ENCODE data around the gene CLDN15. TPM values are rescaled to one million over a fixed set of nuclear protein-coding genes. Genes with fewer than 3 reads are reported as not detected.

CLDN15 gene
- total RNA-seq, 2 experiments from 2014 or later: 17.8 to 31.9 TPM

- Histone ChIP-seq H3K4me2 (ENCODE audit: low read length) (no peak overlapping the region), H3K27ac (ENCODE audit: low read depth, low read length, poor library complexity, severe bottlenecking) (no peak overlapping the region), H3K9me3 (ENCODE audit: low read length) (no peaks in the 10 kb centered on the region), H3K4me3 (ENCODE audit: low read depth, low read length, poor library complexity, severe bottlenecking) (no peak overlapping the region), H3K9me2 (ENCODE audit: insufficient read depth, low read length) (no peaks in the 10 kb centered on the region), H3K79me2 (ENCODE audit: insufficient read depth, low read depth, low read length) (no peaks in the 10 kb centered on the region), H4K20me1 (ENCODE audit: insufficient read depth, low read length) (no peaks in the 10 kb centered on the region), H3K4me1 (ENCODE audit: insufficient read depth, low read length, poor library complexity, severe bottlenecking) (peaks cover 7% of the 10 kb centered on the region), H2AFZ (ENCODE audit: low read length) (no peak overlapping the region), H3K36me3 (ENCODE audit: insufficient read depth, low read length) (peaks cover 30% of the 10 kb centered on the region)
- no TSS peak for BruUV-seq (replicated peaks)
- ChIA-PET CTCF (ENCODE audit: unreplicated experiment) (no interaction called here), POLR2A (interaction anchor here (1.3 kb wide), 1 partner anchor 59 kb away, joined by 6 read pairs; no protein-coding TSS in a partner anchor)
- intact Hi-C loops (cut with micrococcal nuclease; ENCODE audit: unreplicated experiment): no loop called here
- no peak for DNase-seq (ENCODE audit: low spot score)
- TF ChIP-seq CTCF (conservative IDR thresholded peaks at IDR 0.05; ENCODE audit: low read length) (no peak), EZH2phosphoT487 (IDR thresholded peaks at IDR 0.05; ENCODE audit: borderline replicate concordance, low read depth, low read length) (no peak)
These were observed 10.9 kb downstream of the CLDN15 start for GRCh38 chr7:101226721-101227120.

GRCh38 chr7:101225650-101226049 is 12.0 kb downstream of the CLDN15 start:
- TF ChIP-seq EZH2phosphoT487 (IDR thresholded peaks at IDR 0.05; ENCODE audit: borderline replicate concordance, low read depth, low read length): no peak
- TF ChIP-seq CTCF (conservative IDR thresholded peaks at IDR 0.05; ENCODE audit: low read length): no peak
- Histone ChIP-seq H3K27ac (ENCODE audit: low read depth, low read length, poor library complexity, severe bottlenecking) (no peak overlapping the region), H3K9me3 (ENCODE audit: low read length) (no peaks in the 10 kb centered on the region), H3K4me2 (ENCODE audit: low read length) (no peak overlapping the region), H3K4me1 (ENCODE audit: insufficient read depth, low read length, poor library complexity, severe bottlenecking) (peaks cover 7% of the 10 kb centered on the region), H3K9me2 (ENCODE audit: insufficient read depth, low read length) (no peaks in the 10 kb centered on the region), H3K79me2 (ENCODE audit: insufficient read depth, low read depth, low read length) (no peaks in the 10 kb centered on the region), H4K20me1 (ENCODE audit: insufficient read depth, low read length) (no peaks in the 10 kb centered on the region), H3K36me3 (ENCODE audit: insufficient read depth, low read length) (peaks cover 27% of the 10 kb centered on the region), H3K4me3 (ENCODE audit: low read depth, low read length, poor library complexity, severe bottlenecking) (no peak overlapping the region), H2AFZ (ENCODE audit: low read length) (no peak overlapping the region)
- BruUV-seq (replicated peaks): no TSS peak
- ChIA-PET CTCF (ENCODE audit: unreplicated experiment) (no interaction called here), POLR2A (interaction anchor here (0.6 to 0.7 kb wide), 3 partner anchors 8 to 141 kb away, joined by 3 to 9 read pairs (median 3); no protein-coding TSS in a partner anchor)
- intact Hi-C loops (cut with micrococcal nuclease; ENCODE audit: unreplicated experiment): no loop called here
- DNase-seq (ENCODE audit: low spot score): no peak

DNA sequence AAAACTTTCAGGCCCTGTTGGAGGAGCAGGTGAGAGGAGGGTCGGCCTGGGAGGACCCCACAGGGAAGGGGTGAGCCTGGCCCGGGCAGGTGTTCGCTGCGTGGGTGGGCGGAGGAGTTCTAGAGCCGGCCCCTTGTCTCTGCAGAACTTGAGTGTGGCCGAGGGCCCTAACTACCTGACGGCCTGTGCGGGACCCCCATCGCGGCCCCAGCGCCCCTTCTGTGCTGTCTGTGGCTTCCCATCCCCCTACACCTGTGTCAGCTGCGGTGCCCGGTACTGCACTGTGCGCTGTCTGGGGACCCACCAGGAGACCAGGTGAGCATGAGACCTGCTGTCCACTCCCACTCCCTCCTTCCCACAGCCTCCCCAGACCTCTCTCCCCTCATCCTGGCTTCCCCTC is 14.1 kb downstream of the CLDN15 start:
- H3K4me2 ChIP-seq (ENCODE audit: low read length): no peak overlapping the region
- TF ChIP-seq CTCF (conservative IDR thresholded peaks at IDR 0.05; ENCODE audit: low read length) (no peak), EZH2phosphoT487 (IDR thresholded peaks at IDR 0.05; ENCODE audit: borderline replicate concordance, low read depth, low read length) (no peak)
- ChIA-PET CTCF (ENCODE audit: unreplicated experiment) (no interaction called here), POLR2A (no interaction called here)
- H4K20me1 ChIP-seq (ENCODE audit: insufficient read depth, low read length): no peaks in the 10 kb centered on the region
- TSS peak; percentile 85 for BruUV-seq (replicated peaks)
- no peaks in the 10 kb centered on the region for H3K9me3 ChIP-seq (ENCODE audit: low read length)
- H3K4me1 ChIP-seq (ENCODE audit: insufficient read depth, low read length, poor library complexity, severe bottlenecking): peaks cover 17% of the 10 kb centered on the region
- H3K36me3 ChIP-seq (ENCODE audit: insufficient read depth, low read length): peaks cover 27% of the 10 kb centered on the region
- no peak overlapping the region for H3K4me3 ChIP-seq (ENCODE audit: low read depth, low read length, poor library complexity, severe bottlenecking)
- H2AFZ ChIP-seq (ENCODE audit: low read length): no peak overlapping the region
- DNase-seq (ENCODE audit: low spot score): no peak
- H3K79me2 ChIP-seq (ENCODE audit: insufficient read depth, low read depth, low read length): no peaks in the 10 kb centered on the region
- H3K27ac ChIP-seq (ENCODE audit: low read depth, low read length, poor library complexity, severe bottlenecking): no peak overlapping the region
- no peaks in the 10 kb centered on the region for H3K9me2 ChIP-seq (ENCODE audit: insufficient read depth, low read length)
- intact Hi-C loops (cut with micrococcal nuclease; ENCODE audit: unreplicated experiment): no loop called here

All from OCI-LY7 (cell line).